ENCODE data around the gene DR1. TPM values are rescaled to one million over a fixed set of nuclear protein-coding genes. Genes with fewer than 3 reads are reported as not detected.
"Not testable (repeated sequence)": the region's sequence is repeated elsewhere in the genome, so short reads cannot be mapped to it uniquely, and the experiment has no call there.

DR1 gene
- total RNA-seq, 1 experiment from 2014 or later = 104 TPM

- H3K9me3 Mint-ChIP-seq (ENCODE audit: unreplicated experiment) = no peaks in the 10 kb centered on the region
- CTCF ChIA-PET = interaction anchor here (0.6 to 1.2 kb wide), 4 partner anchors 65 to 510 kb away, joined by 3 to 5 read pairs (median 3); no protein-coding TSS in a partner anchor
- no peak for DNase-seq (ENCODE audit: unreplicated experiment)
- H3K36me3 Mint-ChIP-seq (ENCODE audit: insufficient read depth, unreplicated experiment) = peaks cover 33% of the 10 kb centered on the region
- POLR2A ChIA-PET = interaction anchor here (0.5 to 1.2 kb wide), 3 partner anchors 8 to 23 kb away, joined by 3 read pairs; no protein-coding TSS in a partner anchor
- no peaks in the 10 kb centered on the region for H3K27me3 Mint-ChIP-seq (ENCODE audit: insufficient read depth, unreplicated experiment)
- H3K27ac Mint-ChIP-seq (ENCODE audit: low read depth, unreplicated experiment) = no peak overlapping the region
- no peak overlapping the region for H3K4me3 Mint-ChIP-seq (ENCODE audit: unreplicated experiment)
- no peak for TF ChIP-seq CTCF (IDR thresholded peaks at IDR 0.05; ENCODE audit: unreplicated experiment)
- peaks cover 6% of the 10 kb centered on the region for H3K4me1 Mint-ChIP-seq (ENCODE audit: insufficient read depth, unreplicated experiment)
- no TSS peak for BruUV-seq (replicated peaks)
- intact Hi-C loops (cut with micrococcal nuclease) = no loop called here
Measured at GRCh38 chr1:93369734-93370133, 24.0 kb downstream of the DR1 start.

- TF ChIP-seq CTCF (IDR thresholded peaks at IDR 0.05; ENCODE audit: unreplicated experiment) = no peak
- H3K4me1 Mint-ChIP-seq (ENCODE audit: insufficient read depth, unreplicated experiment) = no peaks in the 10 kb centered on the region
- peaks cover 10% of the 10 kb centered on the region for H3K9me3 Mint-ChIP-seq (ENCODE audit: unreplicated experiment)
- CTCF ChIA-PET = no interaction called here
- BruUV-seq (replicated peaks) = no TSS peak
- intact Hi-C loops (cut with micrococcal nuclease) = no loop called here
- POLR2A ChIA-PET = interaction anchor here (0.7 kb wide), 1 partner anchor 9 kb away, joined by 4 read pairs; no protein-coding TSS in a partner anchor
- H3K4me3 Mint-ChIP-seq (ENCODE audit: unreplicated experiment) = no peak overlapping the region
- H3K27me3 Mint-ChIP-seq (ENCODE audit: insufficient read depth, unreplicated experiment) = no peaks in the 10 kb centered on the region
- peaks cover 10% of the 10 kb centered on the region for H3K36me3 Mint-ChIP-seq (ENCODE audit: insufficient read depth, unreplicated experiment)
- DNase-seq (ENCODE audit: unreplicated experiment) = no peak
- H3K27ac Mint-ChIP-seq (ENCODE audit: low read depth, unreplicated experiment) = no peak overlapping the region
Measured at GRCh38 chr1:93374334-93375106, 28.8 kb downstream of the DR1 start.

- ChIA-PET POLR2A (interaction anchor here (1.0 kb wide), 1 partner anchor 12 kb away, joined by 4 read pairs; no protein-coding TSS in a partner anchor), CTCF (interaction anchor here (0.9 kb wide), 1 partner anchor 79 kb away, joined by 3 read pairs; no protein-coding TSS in a partner anchor)
- BruUV-seq (replicated peaks) = no TSS peak
- H3K4me3 Mint-ChIP-seq (ENCODE audit: unreplicated experiment) = no peak overlapping the region
- no peak overlapping the region for H3K27ac Mint-ChIP-seq (ENCODE audit: low read depth, unreplicated experiment)
- H3K9me3 Mint-ChIP-seq (ENCODE audit: unreplicated experiment) = peaks cover 11% of the 10 kb centered on the region
- no peaks in the 10 kb centered on the region for H3K4me1 Mint-ChIP-seq (ENCODE audit: insufficient read depth, unreplicated experiment)
- no peak for DNase-seq (ENCODE audit: unreplicated experiment)
- intact Hi-C loops (cut with micrococcal nuclease) = no loop called here
- TF ChIP-seq CTCF (IDR thresholded peaks at IDR 0.05; ENCODE audit: unreplicated experiment) = no peak
- no peaks in the 10 kb centered on the region for H3K36me3 Mint-ChIP-seq (ENCODE audit: insufficient read depth, unreplicated experiment)
- H3K27me3 Mint-ChIP-seq (ENCODE audit: insufficient read depth, unreplicated experiment) = no peaks in the 10 kb centered on the region
Measured at GRCh38 chr1:93384656-93385055, 38.9 kb downstream of the DR1 start.

- intact Hi-C loops (cut with micrococcal nuclease); H3K27ac Mint-ChIP-seq (ENCODE audit: low read depth, unreplicated experiment); H3K36me3 Mint-ChIP-seq (ENCODE audit: insufficient read depth, unreplicated experiment); H3K27me3 Mint-ChIP-seq (ENCODE audit: insufficient read depth, unreplicated experiment); H3K4me3 Mint-ChIP-seq (ENCODE audit: unreplicated experiment); DNase-seq (ENCODE audit: unreplicated experiment); H3K4me1 Mint-ChIP-seq (ENCODE audit: insufficient read depth, unreplicated experiment); BruUV-seq (replicated peaks): not testable (repeated sequence)
- peaks cover 11% of the 10 kb centered on the region for H3K9me3 Mint-ChIP-seq (ENCODE audit: unreplicated experiment)
- CTCF ChIA-PET = interaction anchor here (0.7 kb wide), 1 partner anchor 307 kb away, joined by 3 read pairs; no protein-coding TSS in a partner anchor
- POLR2A ChIA-PET = interaction anchor here (0.7 kb wide), 1 partner anchor 16 kb away, joined by 3 read pairs; no protein-coding TSS in a partner anchor
Measured at GRCh38 chr1:93386268-93386667, 40.6 kb downstream of the DR1 start.
